ENCODE measurements around the gene ACBD6.
A peak's percentile ranks its signal among the peaks of the same experiment; 100 is the strongest.

Gene ACBD6

DNA sequence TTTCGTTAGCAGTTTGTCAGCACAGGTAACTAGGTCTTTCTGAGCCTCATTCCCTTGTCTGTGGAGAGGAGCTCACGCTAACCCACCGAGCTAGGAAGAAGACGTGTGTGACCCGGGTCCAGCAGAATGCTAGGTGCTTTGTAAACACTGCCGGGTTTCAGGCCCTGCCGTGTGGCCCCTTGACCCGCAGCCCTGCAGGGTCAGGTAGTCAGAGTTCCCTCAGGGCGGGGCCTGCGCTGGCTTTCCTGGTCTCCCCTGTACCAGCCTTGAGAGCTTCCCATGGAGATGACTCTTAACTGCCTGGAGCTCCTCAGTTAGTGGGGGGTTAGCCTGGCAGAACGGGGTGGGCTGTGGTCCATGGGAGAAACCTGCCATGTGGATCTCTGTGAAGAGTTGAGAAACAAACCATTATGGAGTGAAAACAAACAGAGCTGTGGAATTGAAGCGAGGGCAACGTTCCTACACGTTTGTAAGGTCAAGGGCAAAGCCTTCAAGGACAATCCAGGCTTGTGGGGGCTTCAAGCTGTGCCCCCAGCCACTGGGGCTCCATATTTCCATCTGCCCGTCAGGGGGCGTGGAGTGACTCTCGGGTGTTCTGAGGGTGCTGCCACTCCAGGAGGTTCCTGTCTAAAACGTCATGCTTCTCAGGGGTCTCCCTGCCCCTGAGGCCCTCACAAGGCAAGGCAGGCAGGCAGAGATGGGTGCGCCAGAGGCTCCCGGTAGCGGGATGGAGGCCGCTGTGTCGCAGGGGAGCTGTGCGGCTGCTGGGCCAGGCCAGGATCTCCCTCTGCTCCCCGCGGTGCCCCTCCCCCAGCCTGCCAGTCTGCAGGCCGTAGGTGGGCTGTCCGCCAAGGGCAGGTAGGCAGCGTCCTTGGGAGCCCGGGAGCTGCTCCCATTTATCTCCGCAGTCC is 248.5 kb downstream of the ACBD6 start:
- DNase-seq, result no peak

GRCh38 chr1:180252638-180253536 is 249.5 kb downstream of the ACBD6 start:
- peak; percentile 21 for DNase-seq

- no peak for DNase-seq
Measured at GRCh38 chr1:180251526-180252305, 250.7 kb downstream of the ACBD6 start.

GRCh38 chr1:180250883-180251509 is 251.4 kb downstream of the ACBD6 start:
- no peak for DNase-seq

DNA sequence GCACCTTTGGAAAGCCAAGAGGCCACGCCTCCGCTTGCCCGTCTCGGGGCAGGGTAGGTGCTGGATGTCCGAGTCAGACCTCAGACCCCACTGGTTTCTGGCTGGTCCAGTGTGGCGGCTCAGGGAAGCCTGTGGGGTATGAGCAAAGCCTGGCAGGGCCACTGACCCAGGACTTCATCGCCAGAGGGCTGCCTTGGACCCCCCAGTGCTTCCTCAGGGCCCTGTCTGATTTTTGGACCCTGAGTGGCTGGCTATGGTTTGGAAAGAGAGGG is 251.9 kb downstream of the ACBD6 start:
- DNase-seq, result no peak

DNA sequence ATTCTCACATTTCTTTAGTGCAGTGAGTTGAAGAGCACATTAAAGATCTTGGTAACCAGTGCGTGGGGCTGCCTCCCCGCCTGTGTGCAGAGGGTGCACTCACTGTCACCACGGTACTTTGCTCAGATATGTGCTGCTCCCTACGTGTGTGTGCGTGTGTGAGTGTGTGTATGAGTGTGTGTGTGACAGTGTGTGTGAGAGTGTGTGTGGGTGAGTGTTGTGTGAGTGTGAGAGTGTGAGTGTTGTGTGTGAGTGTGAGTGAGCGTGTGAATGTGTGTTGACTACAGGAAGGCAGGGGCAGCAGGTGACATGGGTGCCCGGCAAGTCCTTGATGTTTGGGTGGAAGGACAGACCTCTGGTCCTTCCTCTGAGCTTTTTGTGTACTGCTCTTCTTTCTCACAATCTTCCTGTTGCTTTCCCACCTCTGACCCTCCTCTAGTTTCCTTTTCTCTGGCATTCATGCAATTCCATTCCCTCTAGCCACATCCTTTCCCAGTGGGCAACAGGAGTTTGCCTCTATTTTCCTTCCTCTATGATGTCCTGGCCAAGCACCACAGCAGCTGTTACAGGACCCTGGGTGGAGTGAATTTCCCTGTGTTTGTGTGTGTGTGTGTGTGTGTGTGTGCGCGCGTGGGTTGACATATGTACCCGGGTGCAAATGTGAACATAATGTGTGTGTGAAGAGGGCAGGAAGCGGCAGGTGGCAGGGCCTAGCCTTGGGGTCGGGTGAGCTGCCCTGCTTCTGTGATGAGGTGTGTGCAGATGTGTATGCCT is 252.5 kb downstream of the ACBD6 start:
- DNase-seq, result no peak

GRCh38 chr1:180248731-180249681 is 253.4 kb downstream of the ACBD6 start:
- peak; percentile 62 for DNase-seq

- no peak for DNase-seq
Measured at GRCh38 chr1:180248176-180248575, 254.2 kb downstream of the ACBD6 start.

GRCh38 chr1:180247580-180247979 is 254.8 kb downstream of the ACBD6 start:
- no peak for DNase-seq

DNA sequence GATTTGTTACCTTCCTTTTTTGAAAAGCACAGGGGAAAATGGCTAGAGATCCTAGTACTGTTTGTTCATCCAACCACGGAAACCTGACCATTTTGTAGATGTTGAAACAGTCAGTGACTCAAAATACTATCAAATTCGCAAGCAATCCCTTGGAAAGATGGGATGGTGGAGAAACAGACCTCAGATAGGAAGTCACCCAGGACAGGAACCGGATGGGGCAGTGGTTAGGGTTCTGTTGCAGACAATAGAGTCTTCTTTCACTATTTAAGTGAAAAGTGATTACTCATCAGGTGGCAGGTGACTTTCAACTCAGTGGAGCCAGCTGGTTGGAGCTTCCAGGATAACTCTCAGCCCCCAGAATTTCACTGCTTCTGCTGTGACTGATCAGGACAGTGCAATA is 255.3 kb downstream of the ACBD6 start:
- no peak for DNase-seq

- no peak for DNase-seq
Measured at GRCh38 chr1:180246579-180246978, 255.8 kb downstream of the ACBD6 start.

- DNase-seq, result no peak
Measured at GRCh38 chr1:180244840-180245239, 257.5 kb downstream of the ACBD6 start.

DNA sequence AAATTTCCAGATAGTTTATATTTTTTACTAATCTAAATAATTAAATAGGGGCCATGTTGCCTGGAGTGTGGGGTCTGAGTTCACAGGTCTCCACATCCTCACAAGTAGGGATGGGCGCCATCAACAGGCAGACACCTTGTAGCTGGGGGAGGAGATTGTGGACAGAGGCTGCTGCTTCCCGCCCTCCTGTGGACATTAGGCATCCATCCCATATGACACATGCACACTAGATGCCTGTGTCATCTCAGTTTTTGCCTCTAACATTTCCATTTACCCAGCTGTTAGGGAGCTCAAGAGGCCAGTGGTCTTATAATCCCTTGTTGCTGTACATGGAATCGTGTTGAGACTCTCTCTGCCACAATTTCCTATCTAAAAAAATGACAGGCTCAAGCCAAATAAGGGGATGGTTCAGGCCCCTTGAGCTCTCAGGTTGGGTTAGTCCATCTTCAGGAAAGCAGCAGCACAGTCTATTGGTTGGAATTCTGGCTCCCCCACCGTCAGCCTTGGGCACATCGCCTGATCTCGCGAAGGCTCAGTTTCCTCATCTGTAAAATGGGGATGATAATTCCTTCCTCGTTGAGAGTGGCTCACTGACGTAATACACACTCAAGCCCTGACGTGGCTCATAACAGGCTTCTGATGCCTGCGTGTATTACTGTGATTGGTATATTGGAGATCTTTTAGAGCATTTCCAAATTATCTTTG is 258.7 kb downstream of the ACBD6 start:
- DNase-seq, result no peak

DNA sequence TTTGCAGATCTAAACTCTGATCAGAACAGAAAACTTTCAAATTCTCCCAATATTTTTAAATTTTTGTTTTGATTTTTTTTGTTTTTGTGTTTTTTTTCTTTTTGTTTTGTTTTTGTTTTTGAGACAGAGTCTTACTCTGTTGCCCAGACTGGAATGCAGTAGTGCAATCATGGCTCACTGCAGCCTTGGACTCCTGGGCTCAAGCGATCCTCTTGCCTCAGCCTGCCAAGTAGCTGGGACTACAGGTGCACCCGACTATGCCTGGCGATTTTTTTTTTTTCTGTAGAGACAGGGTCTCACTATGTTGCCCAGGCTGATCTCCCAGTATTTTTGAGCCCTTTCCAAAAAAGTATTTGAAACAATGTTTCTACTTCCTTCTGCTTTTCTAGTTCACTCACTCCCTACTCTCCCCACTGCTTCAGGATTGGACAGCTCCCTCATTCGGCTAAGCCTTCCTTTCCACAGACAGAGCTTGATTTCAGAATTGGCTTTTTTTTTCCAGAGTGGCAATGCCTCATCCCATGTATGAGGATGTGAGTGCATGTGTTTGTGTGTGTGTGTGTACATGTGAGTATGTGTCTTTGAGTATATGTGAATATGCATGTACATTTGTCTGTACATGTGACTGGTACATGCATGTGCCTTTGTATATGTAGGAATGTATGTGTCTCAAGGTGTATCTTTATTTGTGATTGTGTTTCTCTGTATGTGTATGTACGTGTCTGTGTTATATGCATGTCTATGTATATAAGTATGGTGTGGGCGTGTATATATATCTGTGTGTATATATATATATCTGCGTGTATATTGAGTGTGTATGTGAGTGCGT is 260.4 kb downstream of the ACBD6 start:
- DNase-seq, result no peak

DNA sequence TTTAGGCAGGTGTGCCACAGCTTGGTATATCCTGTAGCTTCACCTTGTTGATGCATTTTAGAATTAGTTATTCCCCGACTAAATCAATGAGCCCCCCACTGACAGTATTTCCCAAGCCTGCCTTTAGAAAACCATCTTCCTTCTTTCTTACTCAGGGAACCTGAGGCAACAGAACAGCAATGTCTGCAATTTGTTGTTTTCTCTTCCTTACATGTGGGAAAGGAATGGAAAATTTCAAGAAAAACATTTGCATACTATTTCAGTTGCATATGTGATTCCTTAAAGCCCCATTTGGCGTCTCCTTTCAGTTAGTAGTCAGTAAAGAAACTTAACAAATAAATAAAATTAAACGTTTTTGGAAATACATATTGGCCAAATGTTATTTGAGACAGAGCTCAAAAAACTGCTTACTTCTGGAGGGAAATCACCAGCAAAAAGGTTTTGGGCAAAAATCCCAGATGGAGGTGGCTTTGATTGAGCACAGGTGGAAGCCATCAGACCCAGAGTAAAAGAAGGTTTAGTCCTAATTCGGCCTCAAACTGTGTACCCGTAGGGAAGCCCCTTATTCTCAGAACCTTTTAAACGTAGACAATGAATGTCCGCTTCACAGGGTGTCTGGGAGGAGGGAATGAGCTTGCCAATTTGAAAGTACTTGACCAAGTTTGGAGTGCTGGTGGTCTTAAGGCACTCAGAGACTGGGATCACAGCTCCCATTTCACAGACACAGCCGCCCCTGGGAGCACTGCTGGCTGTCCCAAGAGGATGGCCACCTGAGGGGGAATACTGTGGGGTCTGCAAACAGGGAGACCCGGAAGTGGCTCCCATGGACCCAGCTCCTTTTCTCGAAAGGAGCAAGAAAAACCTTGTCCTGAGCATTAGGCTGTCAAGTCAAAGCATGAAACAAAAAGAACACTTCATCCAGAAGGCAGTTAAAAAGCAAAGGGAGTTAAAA is 263.0 kb downstream of the ACBD6 start:
- DNase-seq, result no peak

DNA sequence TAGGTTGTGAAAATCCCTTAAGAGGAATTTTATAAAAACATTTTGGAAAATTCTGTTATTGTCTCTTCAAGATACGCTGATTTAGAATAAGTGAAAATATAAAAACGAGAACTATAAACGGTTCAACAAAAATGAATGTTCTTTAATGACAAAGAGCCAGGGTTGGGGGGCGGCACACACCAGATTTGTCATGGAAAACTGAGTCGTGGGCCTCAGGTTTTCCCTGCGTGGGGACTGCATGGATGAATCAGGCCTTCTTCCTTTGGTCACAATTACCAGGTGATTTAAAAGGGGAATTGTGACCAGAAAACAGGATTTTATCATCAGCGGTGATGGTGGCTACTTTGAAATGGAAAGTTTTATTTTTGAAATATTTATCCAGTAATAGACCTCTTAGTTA is 263.7 kb downstream of the ACBD6 start:
- no peak for DNase-seq

Measured in NCI-H510A (cell line).